WI38 (cell line): ENCODE measurements around the gene FERMT1.

Experiments used
- H3K4me3 ChIP-seq: 2 replicates; pipeline ENCODE4 v1.5.1; 2011; ENCODE audit warnings: low read depth, mild to moderate bottlenecking, control low read depth, low read length
- CTCF ChIP-seq: IDR thresholded peaks from 2 replicates; pipeline ENCODE4 v1.5.1; 2012; ENCODE audit warnings: low read depth, mild to moderate bottlenecking, control low read depth, low read length

FERMT1 gene

GRCh38 chr20:6053064-6053775 lies 69.6 kb downstream of the FERMT1 start:
- TF ChIP-seq CTCF = no peak
- H3K4me3 ChIP-seq = no peak overlapping the region

- no peak overlapping the region for H3K4me3 ChIP-seq
These were observed 71.3 kb downstream of the FERMT1 start for GRCh38 chr20:6051505-6051904.

GRCh38 chr20:6048391-6048790 lies 74.4 kb downstream of the FERMT1 start:
- no peak for TF ChIP-seq CTCF
- no peak overlapping the region for H3K4me3 ChIP-seq

More at GRCh38 chr20:6051505-6051904, 71.3 kb downstream of the FERMT1 start:
- TF ChIP-seq CTCF = no peak

DNA sequence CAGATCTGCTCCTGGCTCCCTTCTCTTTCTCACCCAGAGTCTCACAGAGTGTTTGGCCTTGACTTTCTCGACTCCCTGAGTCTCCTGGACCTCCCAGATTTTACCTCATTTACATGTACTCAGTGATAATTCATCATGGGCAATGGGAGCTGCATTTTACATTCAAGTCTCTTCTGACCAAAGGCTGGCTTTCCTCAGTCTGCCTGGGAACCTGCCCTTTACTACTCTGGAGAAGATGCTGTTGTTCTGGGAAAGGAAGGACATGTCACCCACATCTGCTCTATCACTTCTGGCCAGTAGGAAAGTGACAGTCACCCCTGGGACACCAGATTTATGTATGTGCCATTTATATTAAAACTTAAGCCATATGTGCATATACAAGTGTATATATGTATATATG lies 76.4 kb downstream of the FERMT1 start:
- no peak overlapping the region for H3K4me3 ChIP-seq
- TF ChIP-seq CTCF = no peak

GRCh38 chr20:6045566-6045965 lies 77.3 kb downstream of the FERMT1 start:
- no peak for TF ChIP-seq CTCF
- no peak overlapping the region for H3K4me3 ChIP-seq

- no peak overlapping the region for H3K4me3 ChIP-seq
- TF ChIP-seq CTCF = no peak
These were observed 78.7 kb downstream of the FERMT1 start for GRCh38 chr20:6044115-6044514.

DNA sequence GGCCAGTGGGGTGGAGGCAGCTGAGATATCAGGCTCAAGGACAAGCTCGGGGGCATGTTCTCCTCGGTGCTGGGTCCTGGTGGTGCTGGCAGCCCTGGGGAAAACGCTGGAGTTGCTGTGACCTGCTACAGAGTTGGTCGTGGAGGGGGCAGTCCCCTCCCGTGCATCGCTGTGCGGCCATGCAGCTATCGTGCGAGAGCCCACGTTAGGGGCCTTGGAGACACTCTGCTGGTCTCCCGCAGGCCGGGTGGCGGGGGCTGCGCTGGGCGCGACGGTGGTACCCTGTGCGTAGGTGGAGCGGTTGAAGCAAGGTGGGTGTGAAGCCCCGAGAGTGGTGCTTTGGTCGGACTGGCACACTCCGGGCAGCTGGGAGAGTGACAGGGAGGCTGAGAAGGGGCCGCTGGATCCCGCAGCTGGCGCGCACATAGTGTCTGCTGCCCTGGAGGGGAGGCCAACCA lies 81.0 kb downstream of the FERMT1 start:
- no peak for TF ChIP-seq CTCF
- H3K4me3 ChIP-seq = no peak overlapping the region
